WI38 (cell line): Measurements from ENCODE around the gene CD68.
A peak's percentile ranks its signal among the peaks of the same experiment; 100 is the strongest.

Experiments used
- H3K4me3 ChIP-seq: 2 replicates; pipeline ENCODE4 v1.5.1; 2011; ENCODE audit warnings: low read depth, mild to moderate bottlenecking, control low read depth, low read length
- TF ChIP-seq, protein P1 (sequence below): IDR thresholded peaks from 2 replicates; pipeline ENCODE4 v1.5.1; 2012; ENCODE audit warnings: low read depth, mild to moderate bottlenecking, control low read depth, low read length

CD68 gene

DNA sequence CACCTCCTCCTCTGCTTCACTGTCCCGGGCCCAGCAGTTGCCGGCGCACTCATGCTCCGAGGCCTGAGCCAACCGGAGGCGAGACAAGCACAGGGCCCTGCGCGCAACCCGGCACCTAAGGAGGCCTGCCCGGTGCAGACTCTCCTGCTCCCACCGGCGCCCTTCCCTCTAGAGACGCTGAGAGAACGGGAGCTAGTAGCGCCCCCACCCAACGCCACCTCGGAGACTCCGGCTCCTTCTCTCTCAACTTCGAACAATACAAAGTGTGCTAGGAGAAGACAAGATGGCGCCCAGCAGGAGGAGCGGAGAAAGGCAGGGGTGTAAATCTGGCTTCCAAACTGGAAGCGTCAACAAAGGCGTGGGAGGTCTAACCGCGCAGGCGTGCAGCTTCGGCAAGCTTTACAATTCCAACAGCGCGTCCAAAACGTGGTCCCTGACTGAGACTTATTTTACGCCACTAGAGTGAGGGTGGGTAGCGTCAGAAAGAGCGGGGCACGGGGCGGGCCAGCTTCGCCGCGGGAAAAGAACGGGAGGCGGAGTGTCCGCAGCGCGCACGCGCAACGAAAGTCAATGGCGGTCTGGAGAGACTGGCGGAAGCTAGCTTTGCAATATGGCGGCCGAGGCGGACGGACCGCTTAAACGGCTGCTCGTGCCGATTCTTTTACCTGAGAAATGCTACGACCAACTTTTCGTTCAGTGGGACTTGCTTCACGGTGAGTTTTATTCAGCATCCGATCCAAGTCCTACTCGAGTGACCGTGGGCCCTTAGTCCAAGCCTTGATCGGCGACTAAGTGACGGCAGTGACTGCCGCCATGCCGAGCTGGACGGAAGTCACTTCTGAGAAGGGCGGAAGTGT, 4.0 kb downstream of the CD68 start, which contains the start of gene MPDU1:
Gene MPDU1 (plus strand): TSS at position 600 of the 857 bp plus-strand sequence. CDS start 11 bp downstream, at position 611.
- H3K4me3 ChIP-seq, result peak within 1 kb of the TSS; percentile 74
- TF ChIP-seq, protein P1, sequence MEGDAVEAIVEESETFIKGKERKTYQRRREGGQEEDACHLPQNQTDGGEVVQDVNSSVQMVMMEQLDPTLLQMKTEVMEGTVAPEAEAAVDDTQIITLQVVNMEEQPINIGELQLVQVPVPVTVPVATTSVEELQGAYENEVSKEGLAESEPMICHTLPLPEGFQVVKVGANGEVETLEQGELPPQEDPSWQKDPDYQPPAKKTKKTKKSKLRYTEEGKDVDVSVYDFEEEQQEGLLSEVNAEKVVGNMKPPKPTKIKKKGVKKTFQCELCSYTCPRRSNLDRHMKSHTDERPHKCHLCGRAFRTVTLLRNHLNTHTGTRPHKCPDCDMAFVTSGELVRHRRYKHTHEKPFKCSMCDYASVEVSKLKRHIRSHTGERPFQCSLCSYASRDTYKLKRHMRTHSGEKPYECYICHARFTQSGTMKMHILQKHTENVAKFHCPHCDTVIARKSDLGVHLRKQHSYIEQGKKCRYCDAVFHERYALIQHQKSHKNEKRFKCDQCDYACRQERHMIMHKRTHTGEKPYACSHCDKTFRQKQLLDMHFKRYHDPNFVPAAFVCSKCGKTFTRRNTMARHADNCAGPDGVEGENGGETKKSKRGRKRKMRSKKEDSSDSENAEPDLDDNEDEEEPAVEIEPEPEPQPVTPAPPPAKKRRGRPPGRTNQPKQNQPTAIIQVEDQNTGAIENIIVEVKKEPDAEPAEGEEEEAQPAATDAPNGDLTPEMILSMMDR, result no peak

GRCh38 chr17:7586673-7587419, 7.4 kb downstream of the CD68 start:
- no peak overlapping the region for H3K4me3 ChIP-seq
- TF ChIP-seq, protein P1, result no peak

DNA sequence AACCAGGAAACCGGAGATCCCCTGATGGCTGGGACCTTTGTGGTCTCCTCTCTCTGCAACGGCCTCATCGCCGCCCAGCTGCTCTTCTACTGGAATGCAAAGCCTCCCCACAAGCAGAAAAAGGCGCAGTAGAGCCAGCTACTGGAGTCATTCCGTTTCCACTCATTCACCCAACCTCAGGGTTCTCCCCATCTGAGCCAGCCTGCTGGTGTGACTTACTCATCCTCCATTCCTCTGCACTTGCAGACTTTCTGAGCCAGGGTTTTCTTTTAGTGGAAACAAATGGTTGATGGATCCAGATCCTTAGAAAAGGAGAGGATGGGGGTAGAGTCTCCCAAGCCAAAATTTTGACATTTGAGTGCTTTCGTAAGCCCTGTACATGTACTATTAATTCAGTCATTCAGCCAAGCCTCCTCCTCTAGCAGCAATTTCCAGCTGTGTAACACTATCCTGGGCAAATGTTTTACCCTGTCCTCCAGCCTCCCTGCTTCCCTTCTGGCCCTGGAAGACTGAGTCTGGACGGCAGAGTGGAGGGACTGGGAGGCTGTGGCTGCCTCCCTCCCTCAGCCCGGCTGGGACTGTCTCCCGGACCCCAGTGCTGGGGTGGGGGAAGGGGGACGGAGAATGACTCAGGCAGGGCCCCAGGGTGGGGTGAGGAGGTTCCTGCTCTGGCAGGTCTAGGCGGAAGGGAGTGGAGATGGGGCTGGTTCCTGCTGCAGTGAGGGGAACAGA, 8.1 kb downstream of the CD68 start:
- H3K4me3 ChIP-seq, result peak overlapping the region; percentile 27; the same call in 1 of the 2 replicates
- TF ChIP-seq, protein P1, result no peak

- no peak overlapping the region for H3K4me3 ChIP-seq
- TF ChIP-seq, protein P1, result no peak
Measured at GRCh38 chr17:7588553-7589203, 9.2 kb downstream of the CD68 start.

- no peak overlapping the region for H3K4me3 ChIP-seq
- TF ChIP-seq, protein P1, result peak; percentile 83
Measured at GRCh38 chr17:7589204-7589868, 9.9 kb downstream of the CD68 start.

- TF ChIP-seq, protein P1, result no peak
- H3K4me3 ChIP-seq, result no peak within 1 kb of the TSS
Measured at GRCh38 chr17:7589891-7590691, 10.7 kb downstream of the CD68 start, which contains the start of gene SOX15. SOX15 (minus strand) TSS chr17:7590094; CDS start chr17:7589676, 418 bp downstream.
